Fibroblast of the aortic adventitia (primary cell): ENCODE measurements around the gene SNX13. TPM values are rescaled to one million over a fixed set of nuclear protein-coding genes. Genes with fewer than 3 reads are reported as not detected.

ENCODE experiments used
- DNase-seq: peaks from one replicate; pipeline ENCODE4 v3.0.0-alpha.2; 2010; ENCODE audit warnings: low read depth
- H3K4me3 ChIP-seq: 2 replicates; pipeline ENCODE4 v1.5.1; 2011; ENCODE audit warnings: low read depth, mild to moderate bottlenecking, control low read depth, low read length, moderate library complexity
- CTCF ChIP-seq: IDR thresholded peaks from 2 replicates; pipeline ENCODE4 v1.5.1; 2011; ENCODE audit warnings: mild to moderate bottlenecking, low read length, control low read depth, inconsistent platforms; ENCODE audit not compliant: insufficient read depth
- total RNA-seq: library from RNA; depleted of rRNA; stranded (reverse); fragments of >200 nt; gene quantifications from 2 replicates; pipeline ENCODE4 v1.2.3, GENCODE V29; 2012; ENCODE audit warnings: low replicate concordance

The SNX13 gene
- total RNA-seq, 1 donor = 52.2 TPM

GRCh38 chr7:17771901-17772408 is 168.3 kb downstream of the SNX13 start:
- no peak for DNase-seq
- no peak overlapping the region for H3K4me3 ChIP-seq
- no peak for TF ChIP-seq CTCF

GRCh38 chr7:17770710-17771375 is 169.5 kb downstream of the SNX13 start:
- no peak for TF ChIP-seq CTCF
- no peak for DNase-seq

GRCh38 chr7:17769918-17770317 is 170.4 kb downstream of the SNX13 start:
- TF ChIP-seq CTCF = peak; percentile 85
- no peak overlapping the region for H3K4me3 ChIP-seq
- peak; percentile 77 for DNase-seq

More at GRCh38 chr7:17770710-17771375, 169.5 kb downstream of the SNX13 start:
- no peak overlapping the region for H3K4me3 ChIP-seq

- no peak for TF ChIP-seq CTCF
- no peak for DNase-seq
Measured at GRCh38 chr7:17758008-17758407, 182.3 kb downstream of the SNX13 start.

GRCh38 chr7:17746020-17746530 is 194.2 kb downstream of the SNX13 start:
- H3K4me3 ChIP-seq = no peak overlapping the region
- no peak for TF ChIP-seq CTCF
- DNase-seq = no peak

More at GRCh38 chr7:17758008-17758407, 182.3 kb downstream of the SNX13 start:
- no peak overlapping the region for H3K4me3 ChIP-seq

GRCh38 chr7:17745610-17746009 is 194.7 kb downstream of the SNX13 start:
- DNase-seq = no peak
- no peak for TF ChIP-seq CTCF
- H3K4me3 ChIP-seq = no peak overlapping the region

- TF ChIP-seq CTCF = no peak
- H3K4me3 ChIP-seq = no peak overlapping the region
- no peak for DNase-seq
Measured at GRCh38 chr7:17743316-17743715, 197.0 kb downstream of the SNX13 start.
